HAP-1 (cell line): ENCODE data around the gene C11orf54.

Experiments used
- DNase-seq, 2 experiments: peaks; one replicate each; pipeline ENCODE4 v3.0.0-alpha.2; 2016 to 2020; ENCODE audit warnings: low spot score in 2 of 2
- H3K27me3 ChIP-seq: fragments of 250-450 bp; sonication (Bioruptor Pico); 2 replicates; pipeline ENCODE4 v1.5.1; 2020; ENCODE audit warnings: low read depth, mild to moderate bottlenecking, moderate library complexity
- H3K36me3 ChIP-seq: fragments of 250-450 bp; sonication (Bioruptor Pico); replicated peaks from 2 replicates; pipeline ENCODE4 v1.5.1; 2020; ENCODE audit warnings: mild to moderate bottlenecking
- H3K4me1 ChIP-seq: fragments of 250-450 bp; sonication (Bioruptor Pico); 2 replicates; pipeline ENCODE4 v1.5.1; 2020; ENCODE audit warnings: mild to moderate bottlenecking
- H3K4me3 ChIP-seq: fragments of 250-450 bp; sonication (Bioruptor Pico); 2 replicates; pipeline ENCODE4 v1.5.1; 2020; ENCODE audit warnings: mild to moderate bottlenecking, moderate library complexity
- H3K9me3 ChIP-seq: fragments of 250-450 bp; sonication (Bioruptor Pico); 2 replicates; pipeline ENCODE4 v1.5.1; 2020; ENCODE audit warnings: mild to moderate bottlenecking, moderate library complexity
- in situ Hi-C: fragments of 300-500 bp; cut with MboI; formaldehyde crosslinking; loops from 3 replicates; pipeline ENCODE4 v1.14.3; 2020; ENCODE audit warnings: low sequenced_read_pairs, inconsistent platforms, mixed read lengths

C11orf54 gene

GRCh38 chr11:93741094-93741881 is at the start of gene C11orf54, which contains the start of gene TAF1D:
Gene C11orf54, plus strand, starts transcription at chr11:93741672. Its CDS starts 5,722 bp downstream, at chr11:93747394.
Gene TAF1D, minus strand, starts transcription at chr11:93741495. Its CDS starts 2,191 bp downstream, at chr11:93739304.
- peaks cover 48% of the 10 kb centered on the region for H3K36me3 ChIP-seq
- in situ Hi-C loops = loop anchor here (5.0 to 25.0 kb wide), 2 partner anchors 41 to 396 kb away; partner anchors contain the start of genes MED17 and PANX1
- no peaks in the 10 kb centered on the region for H3K27me3 ChIP-seq
- H3K4me1 ChIP-seq = peaks cover 40% of the 10 kb centered on the region
- DNase-seq = peak; percentile 96 to 98
- H3K4me3 ChIP-seq = peak within 1 kb of the TSS; percentile 93
- H3K9me3 ChIP-seq = no peaks in the 10 kb centered on the region

- no peak overlapping the region for H3K4me3 ChIP-seq
- DNase-seq = no peak
- H3K9me3 ChIP-seq = no peaks in the 10 kb centered on the region
- H3K27me3 ChIP-seq = no peaks in the 10 kb centered on the region
- in situ Hi-C loops = no loop called here
- peaks cover 81% of the 10 kb centered on the region for H3K36me3 ChIP-seq
- no peaks in the 10 kb centered on the region for H3K4me1 ChIP-seq
Observed at GRCh38 chr11:93694109-93694508, 47.4 kb upstream of the C11orf54 start.

GRCh38 chr11:93694557-93694956 is 46.9 kb upstream of the C11orf54 start:
- H3K4me3 ChIP-seq = no peak overlapping the region
- H3K4me1 ChIP-seq = no peaks in the 10 kb centered on the region
- peaks cover 80% of the 10 kb centered on the region for H3K36me3 ChIP-seq
- no peak for DNase-seq
- H3K9me3 ChIP-seq = no peaks in the 10 kb centered on the region
- in situ Hi-C loops = no loop called here
- H3K27me3 ChIP-seq = no peaks in the 10 kb centered on the region

- Histone ChIP-seq H3K4me1 (no peaks in the 10 kb centered on the region), H3K36me3 (peaks cover 81% of the 10 kb centered on the region), H3K9me3 (no peaks in the 10 kb centered on the region), H3K27me3 (no peaks in the 10 kb centered on the region), H3K4me3 (no peak overlapping the region)
- in situ Hi-C loops = no loop called here
- DNase-seq = no peak
Observed at GRCh38 chr11:93697611-93698010, 43.9 kb upstream of the C11orf54 start.

- DNase-seq = no peak
- in situ Hi-C loops = no loop called here
- H3K4me1 ChIP-seq = no peaks in the 10 kb centered on the region
Observed at GRCh38 chr11:93700830-93701229, 40.6 kb upstream of the C11orf54 start.

GRCh38 chr11:93704237-93704636 is 37.2 kb upstream of the C11orf54 start:
- H3K4me1 ChIP-seq = no peaks in the 10 kb centered on the region
- no peak overlapping the region for H3K4me3 ChIP-seq
- in situ Hi-C loops = no loop called here
- no peaks in the 10 kb centered on the region for H3K27me3 ChIP-seq
- DNase-seq = no peak
- H3K9me3 ChIP-seq = peaks cover 3% of the 10 kb centered on the region; the same call in 1 of the 2 replicates
- peaks cover 67% of the 10 kb centered on the region for H3K36me3 ChIP-seq

More at GRCh38 chr11:93700830-93701229, 40.6 kb upstream of the C11orf54 start:
- Histone ChIP-seq H3K27me3 (no peaks in the 10 kb centered on the region), H3K36me3 (peaks cover 70% of the 10 kb centered on the region), H3K4me3 (no peak overlapping the region), H3K9me3 (no peaks in the 10 kb centered on the region)

- DNase-seq = no peak
- peaks cover 8% of the 10 kb centered on the region for H3K9me3 ChIP-seq
- in situ Hi-C loops = no loop called here
- H3K4me3 ChIP-seq = no peak overlapping the region
- no peaks in the 10 kb centered on the region for H3K4me1 ChIP-seq
- H3K27me3 ChIP-seq = no peaks in the 10 kb centered on the region
- H3K36me3 ChIP-seq = peaks cover 68% of the 10 kb centered on the region
Observed at GRCh38 chr11:93710239-93710638, 31.2 kb upstream of the C11orf54 start.

GRCh38 chr11:93712678-93713077 is 28.8 kb upstream of the C11orf54 start:
- in situ Hi-C loops = no loop called here
- Histone ChIP-seq H3K4me1 (no peaks in the 10 kb centered on the region), H3K36me3 (peaks cover 74% of the 10 kb centered on the region), H3K9me3 (peaks cover 8% of the 10 kb centered on the region), H3K27me3 (no peaks in the 10 kb centered on the region), H3K4me3 (no peak overlapping the region)
- DNase-seq = no peak

GRCh38 chr11:93715797-93716396 is 25.6 kb upstream of the C11orf54 start:
- no peak for DNase-seq
- no peaks in the 10 kb centered on the region for H3K9me3 ChIP-seq
- no peak overlapping the region for H3K4me3 ChIP-seq
- no peaks in the 10 kb centered on the region for H3K4me1 ChIP-seq
- H3K36me3 ChIP-seq = peaks cover 48% of the 10 kb centered on the region
- in situ Hi-C loops = no loop called here
- no peaks in the 10 kb centered on the region for H3K27me3 ChIP-seq

GRCh38 chr11:93717501-93717900 is 24.0 kb upstream of the C11orf54 start:
- in situ Hi-C loops = no loop called here

GRCh38 chr11:93718057-93718563 is 23.4 kb upstream of the C11orf54 start:
- Histone ChIP-seq H3K4me3 (no peak overlapping the region), H3K9me3 (no peaks in the 10 kb centered on the region), H3K4me1 (no peaks in the 10 kb centered on the region), H3K27me3 (no peaks in the 10 kb centered on the region), H3K36me3 (peaks cover 57% of the 10 kb centered on the region)
- in situ Hi-C loops = no loop called here
- DNase-seq = no peak

More at GRCh38 chr11:93717501-93717900, 24.0 kb upstream of the C11orf54 start:
- Histone ChIP-seq H3K36me3 (peaks cover 51% of the 10 kb centered on the region), H3K4me3 (no peak overlapping the region), H3K9me3 (no peaks in the 10 kb centered on the region), H3K4me1 (no peaks in the 10 kb centered on the region), H3K27me3 (no peaks in the 10 kb centered on the region)
- DNase-seq = no peak

- no peaks in the 10 kb centered on the region for H3K9me3 ChIP-seq
Observed at GRCh38 chr11:93719310-93719709, 22.2 kb upstream of the C11orf54 start.

GRCh38 chr11:93720522-93720921 is 20.9 kb upstream of the C11orf54 start:
- H3K4me3 ChIP-seq = no peak overlapping the region
- H3K9me3 ChIP-seq = no peaks in the 10 kb centered on the region
- peaks cover 60% of the 10 kb centered on the region for H3K36me3 ChIP-seq
- in situ Hi-C loops = no loop called here
- no peaks in the 10 kb centered on the region for H3K4me1 ChIP-seq
- DNase-seq = no peak
- no peaks in the 10 kb centered on the region for H3K27me3 ChIP-seq

More at GRCh38 chr11:93719310-93719709, 22.2 kb upstream of the C11orf54 start:
- in situ Hi-C loops = no loop called here
- no peak overlapping the region for H3K4me3 ChIP-seq
- H3K36me3 ChIP-seq = peaks cover 64% of the 10 kb centered on the region
- H3K4me1 ChIP-seq = no peaks in the 10 kb centered on the region
- DNase-seq = no peak
- H3K27me3 ChIP-seq = no peaks in the 10 kb centered on the region

- H3K4me3 ChIP-seq = no peak overlapping the region
- no peak for DNase-seq
- H3K4me1 ChIP-seq = no peaks in the 10 kb centered on the region
- in situ Hi-C loops = no loop called here
- peaks cover 68% of the 10 kb centered on the region for H3K36me3 ChIP-seq
- no peaks in the 10 kb centered on the region for H3K9me3 ChIP-seq
- H3K27me3 ChIP-seq = no peaks in the 10 kb centered on the region
Observed at GRCh38 chr11:93724089-93724488, 17.4 kb upstream of the C11orf54 start.
